Hepatocyte (in vitro differentiated cells): ENCODE results near the gene RBM28. TPM values are rescaled to one million over a fixed set of nuclear protein-coding genes. Genes with fewer than 3 reads are reported as not detected.

Source experiments
- DNase-seq: peaks from one replicate; pipeline ENCODE4 v3.0.0-alpha.2; 2016; ENCODE audit warnings: low spot score
- H2AFZ ChIP-seq: fragments of 200-600 bp; sonication (generic); 2 replicates; pipeline ENCODE4 v1.6.0; 2016; ENCODE audit warnings: antibody characterized with exemption, mild to moderate bottlenecking
- H3K27ac ChIP-seq: fragments of 200-600 bp; sonication (generic); 2 replicates; pipeline ENCODE4 v1.5.1; 2016; ENCODE audit warnings: mild to moderate bottlenecking
- H3K27me3 ChIP-seq: fragments of 200-600 bp; sonication (generic); 2 replicates; pipeline ENCODE4 v1.6.1; 2016
- H3K36me3 ChIP-seq: fragments of 200-600 bp; sonication (generic); replicated peaks from 2 replicates; pipeline ENCODE4 v1.5.1; 2016; ENCODE audit warnings: low read depth; ENCODE audit not compliant: insufficient read depth
- H3K4me1 ChIP-seq: fragments of 200-600 bp; sonication (generic); 2 replicates; pipeline ENCODE4 v1.5.1; 2016; ENCODE audit warnings: mild to moderate bottlenecking, moderate library complexity; ENCODE audit not compliant: insufficient read depth
- H3K4me2 ChIP-seq: fragments of 200-600 bp; sonication (generic); 2 replicates; pipeline ENCODE4 v1.6.0; 2016
- H3K4me3 ChIP-seq: fragments of 200-600 bp; sonication (generic); 2 replicates; pipeline ENCODE4 v1.5.1; 2016; ENCODE audit warnings: mild to moderate bottlenecking
- H3K79me2 ChIP-seq: fragments of 200-600 bp; sonication (generic); 2 replicates; pipeline ENCODE4 v1.6.0; 2017; ENCODE audit warnings: mild to moderate bottlenecking
- H3K9me2 ChIP-seq: fragments of 200-600 bp; sonication (generic); replicated peaks from 2 replicates; pipeline ENCODE4 v1.6.0; 2017; ENCODE audit warnings: mild to moderate bottlenecking; ENCODE audit not compliant: insufficient read depth
- H3K9me3 ChIP-seq: fragments of 200-600 bp; sonication (generic); 2 replicates; pipeline ENCODE4 v1.5.1; 2016; ENCODE audit warnings: low read depth, mild to moderate bottlenecking
- H4K20me1 ChIP-seq: fragments of 200-600 bp; sonication (generic); 2 replicates; pipeline ENCODE4 v1.6.0; 2016; ENCODE audit warnings: mild to moderate bottlenecking; ENCODE audit not compliant: insufficient read depth, poor library complexity, severe bottlenecking
- EZH2 ChIP-seq: fragments of 200-600 bp; sonication (generic); IDR thresholded peaks from 2 replicates; pipeline ENCODE4 v1.6.1; 2016; ENCODE audit warnings: antibody characterized with exemption, mild to moderate bottlenecking, borderline replicate concordance
- EZH2phosphoT487 ChIP-seq: fragments of 200-600 bp; sonication (generic); IDR thresholded peaks from one replicate; pipeline ENCODE4 v1.6.1; 2018; ENCODE audit warnings: antibody characterized with exemption, mild to moderate bottlenecking, low read depth, moderate library complexity; ENCODE audit not compliant: unreplicated experiment, severe bottlenecking
- WGBS: methylation state at CpG from one replicate; pipeline ENCODE4 v1.1.6; 2016; ENCODE audit warnings: low lambda C conversion rate; ENCODE audit errors: missing lambda C conversion rate; 5-methylcytosine and 5-hydroxymethylcytosine counted together
- polyA plus RNA-seq: library from polyadenylated mRNA; unstranded; fragments of >200 nt; fragmentation: Nextera tagmentation; extraction: Ambion mirVana; gene quantifications from 2 replicates; pipeline ENCODE4 v1.2.1, GENCODE V29; 2016
- total RNA-seq: library from RNA; depleted of rRNA; stranded (reverse); fragments of >200 nt; gene quantifications from 2 replicates; pipeline ENCODE4 v1.2.3, GENCODE V29; 2014
- TF ChIP-seq, protein P1 (sequence below): fragments of 200-600 bp; sonication (generic); IDR thresholded peaks from 2 replicates; pipeline ENCODE4 v1.5.1; 2016; ENCODE audit warnings: antibody characterized with exemption, mild to moderate bottlenecking; ENCODE audit not compliant: poor library complexity

RBM28 gene
- total and polyA plus RNA-seq, 2 experiments from 2014 or later: 19.3 to 26.4 TPM

GRCh38 chr7:128384726-128385125, 41.0 kb upstream of the RBM28 start:
- Histone ChIP-seq H4K20me1 (no peaks in the 10 kb centered on the region), H3K9me3 (no peaks in the 10 kb centered on the region), H3K27ac (no peak overlapping the region), H3K4me1 (no peaks in the 10 kb centered on the region), H3K27me3 (peaks cover 3% of the 10 kb centered on the region), H2AFZ (no peak overlapping the region), H3K79me2 (no peaks in the 10 kb centered on the region), H3K4me2 (no peak overlapping the region), H3K36me3 (no peaks in the 10 kb centered on the region), H3K4me3 (no peak overlapping the region), H3K9me2 (no peaks in the 10 kb centered on the region)
- DNase-seq: no peak
- 92% methylated on average over 7 of the region's 7 CpGs for WGBS
- no peak for TF ChIP-seq EZH2phosphoT487
- TF ChIP-seq EZH2: no peak
- TF ChIP-seq, protein P1, sequence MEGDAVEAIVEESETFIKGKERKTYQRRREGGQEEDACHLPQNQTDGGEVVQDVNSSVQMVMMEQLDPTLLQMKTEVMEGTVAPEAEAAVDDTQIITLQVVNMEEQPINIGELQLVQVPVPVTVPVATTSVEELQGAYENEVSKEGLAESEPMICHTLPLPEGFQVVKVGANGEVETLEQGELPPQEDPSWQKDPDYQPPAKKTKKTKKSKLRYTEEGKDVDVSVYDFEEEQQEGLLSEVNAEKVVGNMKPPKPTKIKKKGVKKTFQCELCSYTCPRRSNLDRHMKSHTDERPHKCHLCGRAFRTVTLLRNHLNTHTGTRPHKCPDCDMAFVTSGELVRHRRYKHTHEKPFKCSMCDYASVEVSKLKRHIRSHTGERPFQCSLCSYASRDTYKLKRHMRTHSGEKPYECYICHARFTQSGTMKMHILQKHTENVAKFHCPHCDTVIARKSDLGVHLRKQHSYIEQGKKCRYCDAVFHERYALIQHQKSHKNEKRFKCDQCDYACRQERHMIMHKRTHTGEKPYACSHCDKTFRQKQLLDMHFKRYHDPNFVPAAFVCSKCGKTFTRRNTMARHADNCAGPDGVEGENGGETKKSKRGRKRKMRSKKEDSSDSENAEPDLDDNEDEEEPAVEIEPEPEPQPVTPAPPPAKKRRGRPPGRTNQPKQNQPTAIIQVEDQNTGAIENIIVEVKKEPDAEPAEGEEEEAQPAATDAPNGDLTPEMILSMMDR: no peak

DNA sequence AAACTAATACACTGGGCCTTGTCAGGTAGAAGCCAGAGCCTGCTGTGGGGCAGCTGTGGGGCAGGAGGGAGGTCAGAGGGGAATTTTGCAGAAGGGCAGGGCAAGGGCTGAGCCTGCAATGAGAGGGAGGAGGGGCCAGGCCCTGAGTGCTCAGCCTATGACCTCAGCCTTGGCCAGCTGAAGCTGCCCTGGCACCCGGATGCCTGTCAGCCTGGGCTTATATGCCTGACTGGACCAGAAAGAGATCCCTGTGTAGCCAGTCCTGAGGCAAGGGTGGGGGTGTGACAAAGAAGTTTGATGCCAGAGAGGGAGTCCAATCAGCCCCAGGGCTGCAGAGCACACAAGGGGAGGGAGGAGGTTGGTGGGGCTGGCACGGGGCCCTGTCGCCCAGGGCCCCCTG, 40.1 kb upstream of the RBM28 start:
- 87% methylated on average over 3 of the region's 3 CpGs for WGBS
- no peak overlapping the region for H3K27ac ChIP-seq
- H3K4me2 ChIP-seq: no peak overlapping the region
- no peaks in the 10 kb centered on the region for H3K9me3 ChIP-seq
- no peaks in the 10 kb centered on the region for H3K9me2 ChIP-seq
- H3K4me1 ChIP-seq: no peaks in the 10 kb centered on the region
- DNase-seq: no peak
- H3K27me3 ChIP-seq: peaks cover 3% of the 10 kb centered on the region
- no peaks in the 10 kb centered on the region for H3K79me2 ChIP-seq
- H2AFZ ChIP-seq: no peak overlapping the region
- TF ChIP-seq, protein P1: no peak
- no peak for TF ChIP-seq EZH2phosphoT487
- no peaks in the 10 kb centered on the region for H3K36me3 ChIP-seq
- H4K20me1 ChIP-seq: no peaks in the 10 kb centered on the region
- no peak overlapping the region for H3K4me3 ChIP-seq

GRCh38 chr7:128381161-128381821, 37.6 kb upstream of the RBM28 start:
- H3K9me3 ChIP-seq: no peaks in the 10 kb centered on the region
- no peak for DNase-seq
- H3K4me1 ChIP-seq: no peaks in the 10 kb centered on the region
- H3K4me2 ChIP-seq: no peak overlapping the region
- no peak overlapping the region for H3K4me3 ChIP-seq
- H3K36me3 ChIP-seq: no peaks in the 10 kb centered on the region
- no peak for TF ChIP-seq EZH2
- TF ChIP-seq, protein P1: peak; percentile 41
- no peaks in the 10 kb centered on the region for H3K9me2 ChIP-seq
- no peaks in the 10 kb centered on the region for H3K27me3 ChIP-seq
- no peak overlapping the region for H3K27ac ChIP-seq
- H4K20me1 ChIP-seq: no peaks in the 10 kb centered on the region
- 76% methylated on average over 16 of the region's 19 CpGs for WGBS
- no peak overlapping the region for H2AFZ ChIP-seq
- no peaks in the 10 kb centered on the region for H3K79me2 ChIP-seq
